Measurements from ENCODE around the gene TSEN15.

Gene TSEN15

GRCh38 chr1:184021728-184022127 lies 29.8 kb upstream of the TSEN15 start:
- H3K4me3 ChIP-seq (ENCODE audit: low read depth, low read length) = no peak overlapping the region
- TF ChIP-seq CTCF (IDR thresholded peaks at IDR 0.05; ENCODE audit: low read depth, low read length) = no peak

- no peak for TF ChIP-seq CTCF (IDR thresholded peaks at IDR 0.05; ENCODE audit: low read depth, low read length)
- no peak overlapping the region for H3K4me3 ChIP-seq (ENCODE audit: low read depth, low read length)
Observed at GRCh38 chr1:184022668-184023067, 28.9 kb upstream of the TSEN15 start.

- TF ChIP-seq CTCF (IDR thresholded peaks at IDR 0.05; ENCODE audit: low read depth, low read length) = no peak
- no peak overlapping the region for H3K4me3 ChIP-seq (ENCODE audit: low read depth, low read length)
Observed at GRCh38 chr1:184023171-184023570, 28.4 kb upstream of the TSEN15 start.

- no peak for TF ChIP-seq CTCF (IDR thresholded peaks at IDR 0.05; ENCODE audit: low read depth, low read length)
- H3K4me3 ChIP-seq (ENCODE audit: low read depth, low read length) = no peak overlapping the region
Observed at GRCh38 chr1:184025242-184025675, 26.3 kb upstream of the TSEN15 start.

GRCh38 chr1:184027826-184028695 lies 23.5 kb upstream of the TSEN15 start:
- TF ChIP-seq CTCF (IDR thresholded peaks at IDR 0.05; ENCODE audit: low read depth, low read length) = no peak
- no peak overlapping the region for H3K4me3 ChIP-seq (ENCODE audit: low read depth, low read length)

GRCh38 chr1:184028854-184029623 lies 22.5 kb upstream of the TSEN15 start:
- no peak for TF ChIP-seq CTCF (IDR thresholded peaks at IDR 0.05; ENCODE audit: low read depth, low read length)

More at GRCh38 chr1:184028854-184029623, 22.5 kb upstream of the TSEN15 start:
- H3K4me3 ChIP-seq (ENCODE audit: low read depth, low read length) = no peak overlapping the region
